ENCODE data around the gene CDC27.
A peak's percentile ranks its signal among the peaks of the same experiment; 100 is the strongest.
"Not testable (repeated sequence)": the region's sequence is repeated elsewhere in the genome, so short reads cannot be mapped to it uniquely, and the experiment has no call there.

Gene CDC27

GRCh38 chr17:47188876-47189731 is at the start of gene CDC27:
CDC27 (minus strand) TSS chr17:47189295; CDS start chr17:47189172, 123 bp downstream.
- peak within 1 kb of the TSS; percentile 87 for H3K4me3 ChIP-seq (ENCODE audit: low read depth, low read length)

- H3K4me3 ChIP-seq (ENCODE audit: low read depth, low read length), result no peak overlapping the region
These were observed 49.4 kb upstream of the CDC27 start for GRCh38 chr17:47238321-47239010.

DNA sequence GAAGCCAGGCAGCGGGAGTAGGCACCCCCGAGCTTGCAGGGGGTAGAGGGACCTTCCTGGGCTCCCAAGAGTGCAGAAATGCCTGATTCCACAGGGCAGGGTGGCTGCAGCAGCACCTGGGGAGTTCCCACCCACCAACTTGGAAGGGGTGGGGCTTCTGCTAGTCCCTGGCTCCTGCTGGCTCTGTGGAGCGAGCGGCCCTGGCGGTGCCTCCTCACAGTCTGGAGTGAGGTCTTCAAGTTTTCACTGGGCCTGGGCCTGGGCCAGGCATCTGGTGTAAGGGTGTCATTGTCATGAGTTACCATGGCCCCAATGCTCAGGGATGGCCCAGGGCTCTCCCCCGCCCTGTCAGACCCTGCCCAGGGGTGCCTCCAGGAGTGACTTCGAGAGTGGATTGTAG is 48.7 kb upstream of the CDC27 start:
- no peak overlapping the region for H3K4me3 ChIP-seq (ENCODE audit: low read depth, low read length)

DNA sequence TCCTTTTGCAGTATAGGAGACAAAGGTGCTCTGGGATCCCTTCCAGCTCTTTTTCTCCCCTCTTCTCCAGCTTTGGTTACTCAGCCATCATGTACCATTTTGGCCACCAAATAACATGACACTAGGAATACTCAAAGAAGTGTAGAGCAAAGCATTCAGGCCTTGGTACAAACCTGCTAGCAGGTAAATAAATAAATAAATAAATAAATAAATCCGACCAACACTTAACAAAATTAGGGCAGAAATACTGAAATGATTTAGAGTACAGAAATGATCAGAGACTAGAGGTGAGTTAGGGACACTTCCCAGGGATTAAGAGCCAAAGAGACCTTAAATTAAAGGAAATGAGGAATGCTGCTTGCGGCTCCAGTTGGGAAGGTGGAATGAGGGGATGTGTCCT is 46.8 kb upstream of the CDC27 start:
- H3K4me3 ChIP-seq (ENCODE audit: low read depth, low read length), result no peak overlapping the region

- no peak overlapping the region for H3K4me3 ChIP-seq (ENCODE audit: low read depth, low read length)
These were observed 46.4 kb upstream of the CDC27 start for GRCh38 chr17:47235506-47235905.

DNA sequence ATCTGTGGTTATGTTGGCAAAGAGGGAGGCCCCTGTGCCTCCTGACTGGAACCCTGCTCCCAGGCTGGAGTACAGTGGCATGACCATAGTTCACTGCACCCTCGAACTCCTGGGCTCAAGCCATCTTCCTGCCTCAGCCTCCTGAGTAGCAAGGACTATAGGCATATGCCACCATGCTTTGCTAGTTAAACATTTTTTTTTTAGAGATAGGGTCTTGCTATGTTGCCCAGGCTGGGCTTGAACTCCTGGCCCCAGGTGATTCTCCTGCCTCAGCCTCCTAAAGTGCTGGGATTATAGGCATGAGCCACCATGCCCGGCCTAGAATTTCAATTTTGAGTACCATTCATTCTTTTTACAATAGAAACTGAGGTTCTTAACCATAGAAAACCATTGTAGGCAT is 43.4 kb upstream of the CDC27 start:
- no peak overlapping the region for H3K4me3 ChIP-seq (ENCODE audit: low read depth, low read length)

DNA sequence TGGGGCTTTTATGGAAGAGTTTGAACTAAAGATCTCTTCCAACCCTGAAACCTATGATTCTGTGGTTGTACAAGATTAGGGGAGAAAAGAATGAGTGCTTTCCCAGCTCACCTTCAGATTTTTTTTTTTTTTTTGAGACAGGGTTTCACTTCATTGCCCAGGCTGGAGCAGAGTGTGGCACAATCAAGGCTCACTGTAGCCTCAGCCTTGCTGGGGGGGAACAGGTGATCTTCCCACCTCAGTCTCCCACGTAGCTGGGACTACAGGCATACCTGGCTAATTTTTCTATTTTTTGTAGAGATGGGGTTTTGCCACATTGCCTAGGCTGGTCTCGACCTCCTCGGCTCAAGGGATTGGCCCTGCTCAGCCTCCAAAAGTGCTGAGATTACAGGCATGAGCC is 42.8 kb upstream of the CDC27 start:
- no peak overlapping the region for H3K4me3 ChIP-seq (ENCODE audit: low read depth, low read length)

DNA sequence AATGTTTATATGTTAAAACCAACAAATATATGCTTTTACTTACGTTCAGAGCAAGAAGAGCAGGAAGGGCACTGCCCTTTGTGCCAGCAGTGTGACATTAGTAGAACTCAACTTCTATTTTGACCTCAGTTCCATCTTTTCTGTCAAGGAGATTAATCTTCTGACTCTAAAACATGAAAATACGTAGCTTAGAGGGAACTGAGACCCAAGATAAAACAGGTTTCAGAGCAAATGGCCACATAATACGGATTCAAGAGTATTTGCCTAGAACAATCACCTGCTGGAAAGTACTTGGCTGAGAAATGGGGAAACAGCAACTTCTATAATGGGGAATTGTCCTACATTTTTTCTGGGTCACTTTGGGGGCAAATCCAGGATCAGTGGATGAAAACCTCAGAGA is 42.2 kb upstream of the CDC27 start:
- no peak overlapping the region for H3K4me3 ChIP-seq (ENCODE audit: low read depth, low read length)

GRCh38 chr17:47230864-47231263 is 41.8 kb upstream of the CDC27 start:
- no peak overlapping the region for H3K4me3 ChIP-seq (ENCODE audit: low read depth, low read length)

- no peak overlapping the region for H3K4me3 ChIP-seq (ENCODE audit: low read depth, low read length)
These were observed 40.7 kb upstream of the CDC27 start for GRCh38 chr17:47229535-47230443.

GRCh38 chr17:47227862-47228261 is 38.8 kb upstream of the CDC27 start:
- H3K4me3 ChIP-seq (ENCODE audit: low read depth, low read length), result no peak overlapping the region

DNA sequence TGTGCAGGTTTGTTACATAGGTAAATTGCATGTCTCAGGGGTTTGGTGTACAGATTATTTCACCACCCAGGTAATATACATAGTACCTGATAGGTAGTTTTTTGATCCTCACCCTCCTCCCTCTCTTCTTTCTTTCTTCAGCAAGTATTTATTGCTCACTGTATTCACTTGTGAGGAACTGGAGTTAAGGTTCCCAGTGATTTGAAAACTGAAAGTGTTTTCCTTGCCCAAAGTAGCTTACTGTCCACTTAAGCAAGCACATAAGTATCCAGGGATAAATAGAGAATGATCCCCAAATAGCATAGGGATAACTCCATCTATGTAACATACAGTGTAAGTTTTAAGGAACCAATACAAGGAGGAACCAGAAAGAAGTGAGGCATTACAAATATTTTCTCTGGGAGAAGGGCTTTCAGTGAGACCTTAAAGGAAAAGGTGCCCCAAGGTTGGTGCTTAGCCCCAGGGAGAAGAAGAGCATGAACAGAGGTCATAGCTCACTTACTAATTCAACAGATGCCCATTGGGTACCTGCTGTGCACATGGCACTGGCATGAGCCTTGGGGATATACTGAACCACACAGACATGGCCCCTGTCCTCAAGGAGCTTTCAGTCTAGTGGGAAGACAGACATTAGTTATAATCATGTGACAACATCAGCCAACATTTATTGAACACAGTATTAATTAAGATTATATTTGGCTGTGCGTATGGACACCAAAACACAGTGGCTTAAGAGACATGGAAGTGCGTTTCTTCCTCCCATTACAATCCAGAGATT is 37.0 kb upstream of the CDC27 start:
- no peak overlapping the region for H3K4me3 ChIP-seq (ENCODE audit: low read depth, low read length)

- H3K4me3 ChIP-seq (ENCODE audit: low read depth, low read length), result no peak overlapping the region
These were observed 36.4 kb upstream of the CDC27 start for GRCh38 chr17:47225436-47225858.

DNA sequence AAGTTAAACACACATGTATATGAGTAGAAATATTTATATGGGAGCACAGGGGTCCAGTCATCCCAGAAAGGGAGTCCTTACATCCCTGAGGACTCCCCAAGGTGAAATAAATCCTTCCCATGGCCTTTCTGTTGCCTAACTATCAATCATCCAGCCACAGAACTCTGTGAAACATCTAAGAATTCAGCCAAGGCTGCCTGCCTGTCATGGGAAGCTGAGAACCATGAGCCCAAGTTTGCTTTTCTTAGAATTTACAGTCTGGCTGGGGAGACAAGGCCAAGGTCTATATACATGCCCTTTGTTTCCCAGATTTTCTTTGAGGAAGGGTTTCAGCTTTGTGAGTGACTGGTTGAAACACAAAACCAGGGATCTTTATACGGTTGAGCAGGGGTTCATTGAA is 35.9 kb upstream of the CDC27 start:
- H3K4me3 ChIP-seq (ENCODE audit: low read depth, low read length), result no peak overlapping the region

GRCh38 chr17:47224077-47224476 is 35.0 kb upstream of the CDC27 start:
- H3K4me3 ChIP-seq (ENCODE audit: low read depth, low read length), result not testable (repeated sequence)

GRCh38 chr17:47223460-47223859 is 34.4 kb upstream of the CDC27 start:
- no peak overlapping the region for H3K4me3 ChIP-seq (ENCODE audit: low read depth, low read length)

DNA sequence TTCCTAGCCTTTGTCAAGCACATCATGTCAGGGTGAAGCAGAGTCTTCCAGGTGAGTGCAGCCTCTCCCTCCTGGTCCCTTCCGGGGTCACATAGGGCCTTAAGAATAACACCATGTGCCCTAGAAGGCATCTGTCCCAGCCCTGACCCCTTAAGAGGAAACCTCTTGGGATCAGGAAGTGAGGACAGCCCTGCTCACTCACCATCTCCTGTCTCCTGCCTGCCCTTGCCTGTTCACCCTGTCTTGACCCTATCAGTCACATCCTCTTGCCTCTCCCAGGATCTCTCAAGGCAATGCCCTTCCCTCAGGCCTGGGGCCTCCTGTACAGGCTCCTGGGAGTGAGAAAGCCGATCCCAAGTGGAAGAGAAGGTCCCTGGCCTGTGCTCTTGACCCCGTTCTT is 33.9 kb upstream of the CDC27 start:
- H3K4me3 ChIP-seq (ENCODE audit: low read depth, low read length), result no peak overlapping the region

DNA sequence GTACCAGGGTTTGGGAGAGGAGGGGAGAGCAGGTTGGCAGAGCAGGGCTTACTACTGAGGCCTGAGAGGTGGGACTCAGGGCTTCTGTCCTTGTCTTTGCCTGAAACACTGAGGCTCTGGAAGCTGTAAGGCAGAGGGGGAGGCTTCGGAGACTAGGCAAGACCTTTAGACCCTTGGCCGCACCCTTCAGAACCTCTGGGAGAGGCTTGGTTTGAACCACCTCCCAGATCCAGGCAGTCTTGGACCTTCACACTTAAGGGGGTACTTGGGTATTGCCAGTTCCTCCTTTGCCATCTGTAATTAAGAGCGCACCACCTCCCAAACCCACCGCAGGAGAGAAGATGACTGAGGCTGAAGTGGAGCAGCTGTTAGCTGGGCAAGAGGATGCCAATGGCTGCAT is 33.0 kb upstream of the CDC27 start:
- H3K4me3 ChIP-seq (ENCODE audit: low read depth, low read length), result no peak overlapping the region

DNA sequence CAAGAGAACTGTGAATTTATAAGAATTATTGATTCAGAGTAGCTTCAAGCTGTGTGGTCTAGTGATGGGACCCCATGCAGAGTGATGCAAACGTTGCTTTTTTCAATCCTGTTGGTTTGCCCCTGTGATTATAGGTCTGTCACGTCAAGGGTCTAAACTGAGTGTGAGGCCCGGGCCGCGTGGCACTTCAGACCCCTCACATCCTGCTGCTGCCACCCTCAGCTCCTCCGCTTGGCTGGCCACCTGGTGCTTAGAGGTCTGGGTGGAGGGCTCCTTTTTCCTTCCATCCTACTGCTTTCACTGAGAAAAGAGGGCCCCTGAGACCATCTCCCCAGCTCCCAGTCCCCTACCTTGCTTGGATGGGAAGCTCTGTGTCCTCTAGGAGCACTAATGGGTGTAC is 32.1 kb upstream of the CDC27 start:
- no peak overlapping the region for H3K4me3 ChIP-seq (ENCODE audit: low read depth, low read length)

DNA sequence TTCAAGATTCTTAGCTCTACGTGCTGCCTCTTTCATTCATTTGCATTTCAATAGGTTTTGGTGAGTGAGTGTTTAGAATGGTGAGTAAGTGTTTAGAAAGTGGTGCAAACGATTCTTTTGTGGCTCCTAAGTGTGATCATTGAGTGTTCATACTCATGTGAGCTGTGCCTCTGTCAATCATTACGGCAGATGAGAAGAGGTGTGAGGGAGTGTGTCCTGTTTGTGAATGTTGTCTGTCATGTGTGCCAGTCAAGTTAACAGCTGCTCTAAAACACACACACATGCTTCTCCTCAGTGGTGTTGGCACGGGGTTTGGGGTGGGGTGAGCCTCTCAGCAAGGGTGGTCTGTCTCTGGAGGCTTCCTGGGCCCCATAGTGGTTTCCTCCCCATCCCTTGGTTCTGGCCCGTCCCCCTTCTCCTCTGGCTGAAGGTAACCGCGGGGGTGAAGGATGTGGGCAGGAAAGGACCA is 31.5 kb upstream of the CDC27 start:
- no peak overlapping the region for H3K4me3 ChIP-seq (ENCODE audit: low read depth, low read length)
